H9 (cell line): Measurements from ENCODE around the gene CRYBA2. TPM values are rescaled to one million over a fixed set of nuclear protein-coding genes. Genes with fewer than 3 reads are reported as not detected.

Experiments
- DNase-seq: peaks from one replicate; pipeline ENCODE4 v3.0.0-alpha.2; 2017
- H2AFZ ChIP-seq: one replicate; pipeline ENCODE4 v1.6.1; 2013; ENCODE audit warnings: mild to moderate bottlenecking, low read length, control low read depth, moderate library complexity
- H2AK5ac ChIP-seq: 2 replicates; pipeline ENCODE4 v1.6.1; 2013; ENCODE audit warnings: low read length, control low read depth, mixed read lengths; ENCODE audit not compliant: insufficient read length
- H2BK120ac ChIP-seq: one replicate; pipeline ENCODE4 v1.6.1; 2013; ENCODE audit warnings: low read depth, mild to moderate bottlenecking, low read length, control low read depth, inconsistent platforms; ENCODE audit not compliant: poor library complexity, severe bottlenecking
- H2BK12ac ChIP-seq: 2 replicates; pipeline ENCODE4 v1.6.1; 2013; ENCODE audit warnings: low read length, control low read depth, mixed read lengths, low read depth; ENCODE audit not compliant: insufficient read length
- H2BK15ac ChIP-seq: 2 replicates; pipeline ENCODE4 v1.6.1; 2013; ENCODE audit warnings: low read depth, low read length, control low read depth
- H2BK20ac ChIP-seq: one replicate; pipeline ENCODE4 v1.6.1; 2013; ENCODE audit warnings: low read depth, mild to moderate bottlenecking, low read length, control low read depth, inconsistent platforms; ENCODE audit not compliant: poor library complexity, severe bottlenecking
- H2BK5ac ChIP-seq: 2 replicates; pipeline ENCODE4 v1.6.1; 2013; ENCODE audit warnings: low read length, control low read depth, mixed read lengths; ENCODE audit not compliant: insufficient read length
- H3K14ac ChIP-seq: 2 replicates; pipeline ENCODE4 v1.6.1; 2013; ENCODE audit warnings: low read length, control low read depth; ENCODE audit not compliant: insufficient read depth
- H3K18ac ChIP-seq: 2 replicates; pipeline ENCODE4 v1.6.1; 2013; ENCODE audit warnings: low read depth, mild to moderate bottlenecking, mixed read lengths, low read length, control low read depth; ENCODE audit not compliant: insufficient read length
- H3K23ac ChIP-seq: 2 replicates; pipeline ENCODE4 v1.6.1; 2013; ENCODE audit warnings: low read length, control low read depth, mixed read lengths, low read depth; ENCODE audit not compliant: insufficient read length
- H3K23me2 ChIP-seq: 2 replicates; pipeline ENCODE4 v1.6.1; 2013; ENCODE audit warnings: low read depth, mild to moderate bottlenecking, mixed read lengths, low read length, control low read depth; ENCODE audit not compliant: insufficient read length, poor library complexity, severe bottlenecking
- H3K27ac ChIP-seq: 2 replicates; pipeline ENCODE4 v1.5.1; 2013; ENCODE audit warnings: low read length, control low read depth, mixed read lengths, low read depth; ENCODE audit not compliant: insufficient read length
- H3K27me3 ChIP-seq: 2 replicates; pipeline ENCODE4 v1.6.1; 2013; ENCODE audit warnings: low read length, control low read depth, inconsistent platforms; ENCODE audit not compliant: insufficient read depth
- H3K4ac ChIP-seq: 2 replicates; pipeline ENCODE4 v1.6.1; 2013; ENCODE audit warnings: low read depth, mild to moderate bottlenecking, control low read depth, inconsistent platforms, low read length, moderate library complexity
- H3K4me1 ChIP-seq: 2 replicates; pipeline ENCODE4 v1.6.1; 2013; ENCODE audit warnings: low read length, control low read depth, inconsistent platforms; ENCODE audit not compliant: insufficient read depth
- H3K4me2 ChIP-seq: 2 replicates; pipeline ENCODE4 v1.6.1; 2013; ENCODE audit warnings: low read length, control low read depth, mixed read lengths; ENCODE audit not compliant: insufficient read length, insufficient read depth
- H3K56ac ChIP-seq: 2 replicates; pipeline ENCODE4 v1.6.1; 2013; ENCODE audit warnings: low read depth, mild to moderate bottlenecking, mixed read lengths, low read length, control low read depth; ENCODE audit not compliant: insufficient read length
- H3K79me1 ChIP-seq: 2 replicates; pipeline ENCODE4 v1.6.1; 2013; ENCODE audit warnings: low read depth, mild to moderate bottlenecking, moderate library complexity, low read length, control low read depth, inconsistent platforms; ENCODE audit not compliant: insufficient read depth, poor library complexity, severe bottlenecking
- H3K79me2 ChIP-seq: 2 replicates; pipeline ENCODE4 v1.6.1; 2013; ENCODE audit warnings: low read length, control low read depth, inconsistent platforms; ENCODE audit not compliant: insufficient read depth
- H3K9ac ChIP-seq: 2 replicates; pipeline ENCODE4 v1.6.1; 2013; ENCODE audit warnings: low read length, control low read depth, mixed read lengths; ENCODE audit not compliant: insufficient read length; ENCODE audit errors: extremely low read depth
- H3K9me3 ChIP-seq: one replicate; pipeline ENCODE4 v1.6.1; 2013; ENCODE audit warnings: low read depth, low read length, inconsistent platforms; ENCODE audit not compliant: control insufficient read depth
- H3T11ph ChIP-seq: one replicate; pipeline ENCODE4 v1.6.1; 2013; ENCODE audit warnings: mild to moderate bottlenecking, low read length, control low read depth, inconsistent platforms
- H4K20me1 ChIP-seq: one replicate; pipeline ENCODE4 v1.6.1; 2013; ENCODE audit not compliant: control insufficient read depth, insufficient read length, insufficient read depth
- H4K5ac ChIP-seq: 2 replicates; pipeline ENCODE4 v1.6.1; 2013; ENCODE audit warnings: low read depth, mild to moderate bottlenecking, mixed read lengths, low read length, control low read depth; ENCODE audit not compliant: insufficient read length
- H4K8ac ChIP-seq: replicated peaks from 2 replicates; pipeline ENCODE4 v1.6.1; 2013; ENCODE audit warnings: low read length, control low read depth, mixed read lengths, low read depth; ENCODE audit not compliant: insufficient read length
- H4K91ac ChIP-seq: 2 replicates; pipeline ENCODE4 v1.6.1; 2013; ENCODE audit warnings: low read depth, mild to moderate bottlenecking, moderate library complexity, mixed read lengths, low read length, control low read depth; ENCODE audit not compliant: insufficient read length
- H3K27ac Mint-ChIP-seq, 3 experiments: 2 replicates in 2 of 3; 3 replicates in 1 of 3; pipeline ENCODE4 v1.8.0; 2020 to 2021; ENCODE audit warnings: mixed read lengths in 3 of 3, mild to moderate bottlenecking in 1 of 3, moderate library complexity in 1 of 3
- H3K27me3 Mint-ChIP-seq: 2 replicates; pipeline ENCODE4 v1.8.0; 2021; ENCODE audit warnings: low read depth, mild to moderate bottlenecking, moderate library complexity, mixed read lengths
- H3K36me3 Mint-ChIP-seq, 3 experiments: 2 replicates in 2 of 3; 3 replicates in 1 of 3; pipeline ENCODE4 v1.8.0; 2020 to 2021; ENCODE audit warnings: low read depth in 3 of 3, mixed read lengths in 3 of 3; ENCODE audit not compliant: insufficient read depth in 1 of 3
- H3K4me1 Mint-ChIP-seq, 2 experiments: 2 replicates each; pipeline ENCODE4 v1.8.0; 2020; ENCODE audit warnings: mixed read lengths in 2 of 2
- H3K4me3 Mint-ChIP-seq, 2 experiments: 2 replicates in 1 of 2; 3 replicates in 1 of 2; pipeline ENCODE4 v1.8.0; 2020 to 2021; ENCODE audit warnings: mild to moderate bottlenecking in 2 of 2, mixed read lengths in 2 of 2, moderate library complexity in 1 of 2
- H3K9me3 Mint-ChIP-seq, 2 experiments: 2 replicates in 1 of 2; 3 replicates in 1 of 2; pipeline ENCODE4 v1.8.0; 2020; ENCODE audit warnings: mild to moderate bottlenecking in 2 of 2, mixed read lengths in 2 of 2, moderate library complexity in 1 of 2
- CTCF ChIP-seq: fragments of 200-600 bp; sonication (generic); conservative IDR thresholded peaks from 3 replicates; pipeline ENCODE4 v1.8.0; 2021; ENCODE audit warnings: antibody characterized with exemption, mild to moderate bottlenecking
- WGBS: extraction: QIAGEN DNeasy Blood & Tissue Kit; methylation state at CpG from one replicate; pipeline ENCODE4 v1.1.7; 2013; ENCODE audit warnings: missing lambda C conversion rate, low lambda C conversion rate, mixed read lengths; ENCODE audit not compliant: insufficient read length; ENCODE audit errors: extremely low coverage; 5-methylcytosine and 5-hydroxymethylcytosine counted together
- total RNA-seq: library from RNA; stranded (reverse); gene quantifications from 2 replicates; pipeline ENCODE4 v1.2.1, GENCODE V29; 2021

The CRYBA2 gene
- total RNA-seq, 1 experiment from 2014 or later: not detected

DNA sequence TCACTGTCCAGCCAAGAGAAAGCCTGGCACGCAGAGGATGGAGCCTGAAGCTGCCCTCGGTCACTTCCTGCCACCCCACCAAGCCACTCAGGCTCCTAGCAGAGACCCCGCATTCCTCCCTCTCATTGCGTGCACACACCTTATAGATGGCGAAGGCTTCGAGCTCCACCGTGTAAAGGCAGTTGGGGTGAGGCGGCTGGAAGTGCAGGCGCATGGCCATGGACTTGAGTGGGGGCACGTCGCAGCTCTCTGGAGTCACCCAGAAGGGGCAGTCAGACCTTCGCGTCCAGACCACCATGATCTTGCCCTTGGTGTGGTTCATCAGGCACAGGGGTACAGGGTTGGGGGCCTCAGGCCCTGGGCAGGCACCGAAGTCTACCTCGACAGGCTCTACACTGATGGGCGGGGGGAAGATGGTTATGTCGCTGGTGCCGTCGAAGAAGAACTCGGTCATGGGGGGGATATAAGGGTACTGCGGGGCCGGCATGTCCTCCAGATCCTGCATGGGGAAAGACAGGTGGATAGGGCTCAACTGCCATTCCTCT is 34.4 kb upstream of the CRYBA2 start:
- Histone ChIP-seq H3K56ac (no peak overlapping the region), H4K91ac (no peak overlapping the region), H3K9me3 (no peaks in the 10 kb centered on the region), H3K23ac (no peak overlapping the region), H2BK5ac (no peak overlapping the region), H3K18ac (no peak overlapping the region), H2BK15ac (no peak overlapping the region), H2AK5ac (no peak overlapping the region), H3K27me3 (no peaks in the 10 kb centered on the region), H3K79me1 (no peaks in the 10 kb centered on the region), H3K27ac (no peak overlapping the region), H4K20me1 (no peaks in the 10 kb centered on the region), H3K4ac (no peak overlapping the region), H3K23me2 (no peaks in the 10 kb centered on the region), H3K9ac (no peak overlapping the region), H2AFZ (no peak overlapping the region), H4K8ac (no peak overlapping the region), H3T11ph (no peak overlapping the region), H3K79me2 (no peaks in the 10 kb centered on the region), H3K4me2 (no peak overlapping the region), H2BK20ac (no peak overlapping the region), H4K5ac (no peak overlapping the region), H2BK12ac (no peak overlapping the region), H3K4me1 (no peaks in the 10 kb centered on the region), H3K14ac (no peak overlapping the region), H2BK120ac (no peak overlapping the region)
- H3K4me3 Mint-ChIP-seq: no peak overlapping the region
- TF ChIP-seq CTCF: no peak
- peaks cover 20% of the 10 kb centered on the region for H3K27me3 Mint-ChIP-seq
- no peak overlapping the region for H3K27ac Mint-ChIP-seq
- peaks cover 10 to 11% of the 10 kb centered on the region in 2 experiments for H3K4me1 Mint-ChIP-seq
- no peak for DNase-seq
- no peaks in the 10 kb centered on the region for H3K9me3 Mint-ChIP-seq
- WGBS: no CpG with 5 or more reads among the region's 22 CpGs
- no peaks in the 10 kb centered on the region for H3K36me3 Mint-ChIP-seq
